ENCODE measurements around the gene SYT6. TPM values are rescaled to one million over a fixed set of nuclear protein-coding genes. Genes with fewer than 3 reads are reported as not detected.

Gene SYT6
- total RNA-seq, 1 experiment from 2014 or later = not detected

DNA sequence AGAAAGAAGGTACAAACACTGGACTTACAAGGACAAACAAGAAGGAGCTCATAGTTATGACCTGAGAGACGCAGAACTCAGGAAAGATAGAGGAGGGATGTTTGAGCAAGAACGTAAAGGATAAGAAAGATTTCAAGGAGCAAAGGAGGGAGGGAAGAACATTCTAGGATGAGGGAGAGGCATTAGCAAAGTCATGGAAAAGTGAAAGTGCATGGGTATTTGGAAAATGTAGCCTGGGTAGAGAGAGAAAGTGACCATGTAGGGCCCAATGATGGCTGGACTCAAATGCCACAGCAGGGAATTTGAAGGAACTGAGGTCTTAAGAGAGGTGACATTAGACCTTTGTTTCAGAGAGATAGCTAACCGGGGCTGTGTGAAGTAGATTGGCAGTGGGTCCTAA is 76.5 kb downstream of the SYT6 start:
- TF ChIP-seq EZH2phosphoT487 (IDR thresholded peaks at IDR 0.05; ENCODE audit: borderline replicate concordance) = no peak
- TF ChIP-seq, protein P1, sequence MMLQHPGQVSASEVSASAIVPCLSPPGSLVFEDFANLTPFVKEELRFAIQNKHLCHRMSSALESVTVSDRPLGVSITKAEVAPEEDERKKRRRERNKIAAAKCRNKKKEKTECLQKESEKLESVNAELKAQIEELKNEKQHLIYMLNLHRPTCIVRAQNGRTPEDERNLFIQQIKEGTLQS (IDR thresholded peaks at IDR 0.05) = no peak
- no peak for DNase-seq (ENCODE audit: low read depth, low spot score)
- Histone ChIP-seq H3K27me3 (ENCODE audit: insufficient read depth, low read length) (0 out of 2 replicates have a peak, but pooled peaks cover 6% of the 10 kb centered on the region), H3K4me2 (ENCODE audit: low read length) (no peak overlapping the region), H3K9ac (ENCODE audit: low read length) (no peak overlapping the region), H3K79me2 (ENCODE audit: insufficient read depth, low read length) (no peaks in the 10 kb centered on the region), H3K9me2 (ENCODE audit: insufficient read depth) (no peaks in the 10 kb centered on the region), H3K27ac (ENCODE audit: low read depth, low read length) (no peak overlapping the region), H3K36me3 (ENCODE audit: control insufficient read depth in 1 of 2, insufficient read depth in 2 of 2, low read length in 2 of 2) (no peaks in the 10 kb centered on the region), H3K4me3 (replicated peaks in 1 of 2; ENCODE audit: low read depth in 1 of 2, low read length in 2 of 2) (no peak overlapping the region), H3K4me1 (ENCODE audit: control insufficient read depth in 1 of 2, insufficient read depth in 2 of 2, low read length in 2 of 2) (no peaks in the 10 kb centered on the region), H3K9me3 (ENCODE audit: control insufficient read depth in 1 of 2, insufficient read depth in 1 of 2, low read depth in 1 of 2, low read length in 2 of 2) (peaks cover 6 to 7% of the 10 kb centered on the region in 2 experiments; a peak in 2 of 4 replicates), H4K20me1 (ENCODE audit: insufficient read depth) (no peaks in the 10 kb centered on the region), H2AFZ (ENCODE audit: low read depth, low read length, poor library complexity, severe bottlenecking) (no peak overlapping the region)
- intact Hi-C loops (cut with micrococcal nuclease) = no loop called here
- ChIA-PET CTCF (no interaction called here), RAD21 (ENCODE audit: low non-redundant PET in 1 of 2, low total read pairs in 2 of 2, uncharacterized antibody in 2 of 2, unreplicated experiment in 2 of 2) (no interaction called here), POLR2A (no interaction called here)
- ATAC-seq = no peak
- BruUV-seq (replicated peaks) = no TSS peak

DNA sequence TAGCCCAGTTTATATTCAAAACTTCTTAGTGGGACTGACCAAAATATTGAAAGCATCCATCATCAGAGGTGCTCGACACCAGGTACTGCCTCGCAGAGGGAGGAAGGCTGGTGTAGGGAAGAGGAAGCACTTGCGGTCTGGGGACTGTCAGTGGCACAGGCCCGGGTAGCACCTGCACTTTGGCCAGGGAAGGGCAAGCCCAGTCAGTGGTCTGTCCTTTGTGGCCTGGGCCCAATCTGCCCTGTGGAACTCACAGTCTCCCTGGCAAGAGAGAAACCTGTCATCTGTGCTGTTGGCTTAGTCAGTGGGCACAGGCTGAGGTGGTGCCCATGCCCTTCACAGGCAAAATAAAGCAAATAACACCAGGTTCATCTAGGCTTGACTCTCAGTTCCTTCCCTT is 77.4 kb downstream of the SYT6 start:
- Histone ChIP-seq H3K9ac (ENCODE audit: low read length) (no peak overlapping the region), H3K4me3 (replicated peaks in 1 of 2; ENCODE audit: low read depth in 1 of 2, low read length in 2 of 2) (no peak overlapping the region), H3K27ac (ENCODE audit: low read depth, low read length) (no peak overlapping the region), H3K27me3 (ENCODE audit: insufficient read depth, low read length) (0 out of 2 replicates have a peak, but pooled peaks cover 6% of the 10 kb centered on the region), H4K20me1 (ENCODE audit: insufficient read depth) (no peaks in the 10 kb centered on the region), H3K4me2 (ENCODE audit: low read length) (no peak overlapping the region), H3K4me1 (ENCODE audit: control insufficient read depth in 1 of 2, insufficient read depth in 2 of 2, low read length in 2 of 2) (no peaks in the 10 kb centered on the region), H3K79me2 (ENCODE audit: insufficient read depth, low read length) (no peaks in the 10 kb centered on the region), H3K36me3 (ENCODE audit: control insufficient read depth in 1 of 2, insufficient read depth in 2 of 2, low read length in 2 of 2) (no peaks in the 10 kb centered on the region), H3K9me2 (ENCODE audit: insufficient read depth) (no peaks in the 10 kb centered on the region), H2AFZ (ENCODE audit: low read depth, low read length, poor library complexity, severe bottlenecking) (no peak overlapping the region), H3K9me3 (ENCODE audit: control insufficient read depth in 1 of 2, insufficient read depth in 1 of 2, low read depth in 1 of 2, low read length in 2 of 2) (peaks cover 11 to 12% of the 10 kb centered on the region in 2 experiments; a peak in 2 of 4 replicates)
- ChIA-PET CTCF (no interaction called here), POLR2A (no interaction called here), RAD21 (ENCODE audit: low non-redundant PET in 1 of 2, low total read pairs in 2 of 2, uncharacterized antibody in 2 of 2, unreplicated experiment in 2 of 2) (no interaction called here)
- ATAC-seq (no peak), DNase-seq (ENCODE audit: low read depth, low spot score) (no peak)
- no peak for TF ChIP-seq TCF7L2 (IDR thresholded peaks at IDR 0.05; ENCODE audit: borderline replicate concordance, extremely low read depth, insufficient read depth, insufficient read length)
- no peak for TF ChIP-seq EZH2 (IDR thresholded peaks at IDR 0.05)
- no peak for TF ChIP-seq ZNF274 (IDR thresholded peaks at IDR 0.05; ENCODE audit: low read depth, low read length)
- TF ChIP-seq, protein P1 (IDR thresholded peaks at IDR 0.05) = no peak
- TF ChIP-seq CEBPB (IDR thresholded peaks at IDR 0.05; ENCODE audit: low read depth) = no peak
- no peak for TF ChIP-seq YY1 (IDR thresholded peaks at IDR 0.05; ENCODE audit: extremely low read depth, insufficient replicate concordance, low read depth, low read length)
- intact Hi-C loops (cut with micrococcal nuclease) = no loop called here
- no TSS peak for BruUV-seq (replicated peaks)
